HG03097 (cell line): Measurements from ENCODE around the gene FGF11.
"Not testable (repeated sequence)": the region's sequence is repeated elsewhere in the genome, so short reads cannot be mapped to it uniquely, and the experiment has no call there.

Experiments
- ATAC-seq: cut with Tn5 transposase; IDR thresholded peaks from one replicate; pipeline ENCODE4 v1.9.1; 2021; ENCODE audit not compliant: unreplicated experiment, low FRiP score

FGF11 gene

GRCh38 chr17:7445619-7445968 is 6.3 kb downstream of the FGF11 start:
- ATAC-seq: no peak

- no peak for ATAC-seq
Measured at GRCh38 chr17:7448461-7448860, 9.1 kb downstream of the FGF11 start.

- ATAC-seq: no peak
Measured at GRCh38 chr17:7459961-7460545, 20.7 kb downstream of the FGF11 start.

GRCh38 chr17:7460850-7461660 is 21.7 kb downstream of the FGF11 start:
- no peak for ATAC-seq

GRCh38 chr17:7462474-7463371 is 23.4 kb downstream of the FGF11 start:
- ATAC-seq: no peak

DNA sequence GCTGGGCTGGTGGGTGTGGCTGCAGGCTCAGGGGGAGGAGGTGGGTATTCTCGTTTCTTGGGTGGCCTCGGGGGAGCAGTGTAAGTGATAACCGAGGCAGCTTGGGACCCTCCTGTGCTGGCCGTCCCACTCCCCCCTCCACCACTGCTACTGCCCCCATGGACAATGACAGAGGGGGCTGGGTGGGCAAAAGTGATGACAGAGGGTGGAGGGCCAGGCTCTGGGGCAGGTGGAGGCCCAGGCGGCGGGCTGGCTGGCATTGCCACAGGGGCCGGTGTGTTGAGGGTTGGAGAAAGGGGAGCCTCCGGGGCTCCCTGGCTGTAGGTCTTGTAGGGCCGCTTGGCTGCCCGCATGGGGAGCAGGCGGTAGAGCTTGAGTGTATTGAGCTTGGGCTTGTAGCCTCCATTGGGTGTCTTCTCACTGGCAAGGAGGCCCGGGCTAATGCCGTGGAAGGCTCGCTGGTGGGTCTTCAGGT is 24.1 kb downstream of the FGF11 start:
- no peak for ATAC-seq

DNA sequence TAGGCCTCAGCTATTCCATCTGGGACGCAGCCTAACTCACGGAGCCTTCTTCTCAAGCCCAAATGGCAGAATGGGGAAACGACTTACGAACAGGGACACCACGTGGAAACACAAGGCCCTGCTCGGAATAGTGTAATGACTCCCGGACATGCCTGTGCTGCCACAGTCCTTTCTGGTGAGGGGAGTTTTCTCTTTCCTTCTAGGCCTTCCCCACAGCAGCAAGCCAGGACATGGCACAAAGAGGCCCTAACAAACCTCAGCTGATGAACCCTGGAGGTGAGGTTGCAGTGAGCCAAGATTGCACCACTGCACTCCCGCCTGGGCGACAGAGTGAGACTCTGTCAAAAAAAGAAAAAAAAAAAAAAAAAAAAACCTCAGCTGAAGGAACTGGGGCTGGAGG is 24.8 kb downstream of the FGF11 start:
- ATAC-seq: no peak

DNA sequence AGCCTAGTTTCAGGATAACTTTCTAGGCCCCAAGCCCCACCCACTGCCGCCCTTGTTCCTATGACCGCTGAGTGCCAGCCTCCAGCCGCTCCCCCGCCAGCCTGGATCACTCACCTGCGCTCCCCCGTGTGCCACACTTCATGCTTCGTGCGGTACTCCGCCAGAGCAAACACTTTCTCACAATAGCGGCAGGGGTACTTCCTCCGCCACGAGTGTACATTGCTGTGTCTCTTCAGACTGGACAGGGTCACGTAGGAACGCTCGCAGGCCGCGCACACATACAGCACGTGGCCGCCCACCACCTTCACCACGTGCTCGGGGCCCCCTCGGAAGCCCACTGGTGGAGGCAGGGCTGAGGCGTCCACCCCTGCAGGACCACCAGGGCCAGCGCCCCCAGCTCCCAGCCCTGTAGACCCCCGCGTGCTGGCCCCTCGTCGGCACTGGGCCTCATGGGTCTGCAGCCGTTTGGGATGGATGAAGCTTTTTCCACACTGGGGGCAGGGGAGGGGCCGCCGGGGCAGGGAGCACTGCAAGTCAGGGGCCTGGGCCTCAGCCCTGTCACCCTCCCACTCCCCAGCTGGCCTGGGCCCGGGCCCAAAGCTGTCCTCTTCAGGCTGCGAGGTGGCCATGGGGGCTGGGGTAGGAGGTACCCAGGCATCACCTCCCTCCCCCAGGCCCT is 26.4 kb downstream of the FGF11 start:
- no peak for ATAC-seq

DNA sequence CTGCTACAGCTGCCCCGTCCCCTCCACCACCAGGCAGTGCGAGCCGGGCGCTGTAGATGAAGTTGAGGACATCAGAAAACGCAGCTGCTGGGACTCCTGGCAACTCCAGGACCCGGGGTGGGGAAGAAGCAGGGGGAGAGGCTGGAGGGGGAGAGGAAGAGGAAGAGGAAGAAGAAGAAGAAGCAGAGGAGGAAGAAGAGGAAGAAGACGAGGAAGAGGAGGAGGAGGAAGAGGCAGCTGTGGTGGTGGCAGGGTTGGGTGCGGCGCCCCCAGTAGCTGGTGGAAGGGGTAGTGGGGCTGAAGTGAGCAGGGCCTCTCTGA is 27.0 kb downstream of the FGF11 start:
- ATAC-seq: no peak

- ATAC-seq: no peak
Measured at GRCh38 chr17:7466639-7467341, 27.5 kb downstream of the FGF11 start.

DNA sequence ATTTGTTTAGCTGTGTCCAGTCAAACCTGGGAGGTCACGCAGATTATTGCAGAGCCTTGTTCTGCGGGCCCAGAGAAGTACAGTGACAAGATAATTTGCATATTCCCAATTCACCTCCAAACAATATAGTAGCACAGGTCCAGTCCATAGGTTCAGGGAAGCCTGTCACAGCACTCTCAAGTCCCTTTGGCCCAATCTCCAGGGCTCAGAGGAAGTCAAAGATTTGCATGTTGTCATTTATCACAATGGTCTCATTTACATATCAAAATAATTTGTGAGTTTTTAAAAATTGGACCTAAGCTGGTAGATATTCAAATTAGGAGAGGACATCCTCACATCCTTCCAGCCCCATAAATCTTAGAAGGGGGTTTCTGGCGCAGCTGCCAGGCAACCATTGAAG is 28.2 kb downstream of the FGF11 start:
- ATAC-seq: no peak

GRCh38 chr17:7468290-7468689 is 29.0 kb downstream of the FGF11 start:
- ATAC-seq: no peak

DNA sequence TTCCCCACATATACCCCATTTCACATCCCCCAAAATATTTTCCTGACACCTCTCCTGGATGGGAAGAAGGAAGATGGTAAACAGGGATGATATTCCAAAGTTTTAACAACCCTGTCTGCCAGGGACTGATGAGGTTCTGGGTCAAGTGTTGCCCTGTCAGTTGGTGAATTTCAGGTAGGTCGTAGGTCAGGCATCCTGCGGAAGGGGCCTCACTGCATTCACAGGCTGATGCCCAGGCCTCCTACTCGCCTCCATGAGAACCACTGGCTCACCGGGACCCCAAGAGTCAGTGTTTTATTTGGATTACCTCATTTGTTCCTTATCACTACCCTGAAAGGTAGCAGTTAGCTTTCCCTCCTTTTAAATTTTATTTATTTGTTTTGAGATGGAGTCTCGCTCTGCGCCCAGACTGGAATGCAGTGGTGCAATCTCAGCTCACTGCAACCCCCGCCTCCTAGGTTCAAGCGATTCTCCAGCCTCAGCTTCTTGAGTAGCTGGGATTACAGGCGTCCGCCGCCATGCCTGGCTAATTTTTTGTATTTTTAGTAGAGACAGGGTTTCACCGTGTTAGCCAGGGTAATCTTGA is 29.6 kb downstream of the FGF11 start:
- no peak for ATAC-seq

DNA sequence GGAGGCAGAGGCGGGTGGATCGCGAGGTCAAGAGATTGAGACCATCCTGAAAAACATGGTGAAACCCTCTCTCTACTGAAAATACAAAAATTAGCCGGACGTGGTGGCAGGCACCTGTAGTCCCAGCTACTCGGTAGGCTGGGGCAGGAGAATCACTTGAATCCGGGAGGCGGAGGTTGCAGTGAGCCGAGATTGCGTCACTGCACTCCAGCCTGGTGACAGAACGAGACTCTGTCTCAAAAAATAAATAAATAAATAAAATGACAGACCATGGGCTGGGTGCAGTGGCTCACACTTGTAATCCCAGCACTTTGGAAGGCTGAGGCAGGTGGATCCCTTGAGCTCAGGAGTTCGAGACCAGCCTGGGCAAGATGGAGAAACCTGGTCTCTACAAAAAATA is 30.5 kb downstream of the FGF11 start:
- not testable (repeated sequence) for ATAC-seq

GRCh38 chr17:7470457-7470973 is 31.2 kb downstream of the FGF11 start:
- ATAC-seq: not testable (repeated sequence)

GRCh38 chr17:7471729-7472128 is 32.4 kb downstream of the FGF11 start:
- ATAC-seq: no peak

DNA sequence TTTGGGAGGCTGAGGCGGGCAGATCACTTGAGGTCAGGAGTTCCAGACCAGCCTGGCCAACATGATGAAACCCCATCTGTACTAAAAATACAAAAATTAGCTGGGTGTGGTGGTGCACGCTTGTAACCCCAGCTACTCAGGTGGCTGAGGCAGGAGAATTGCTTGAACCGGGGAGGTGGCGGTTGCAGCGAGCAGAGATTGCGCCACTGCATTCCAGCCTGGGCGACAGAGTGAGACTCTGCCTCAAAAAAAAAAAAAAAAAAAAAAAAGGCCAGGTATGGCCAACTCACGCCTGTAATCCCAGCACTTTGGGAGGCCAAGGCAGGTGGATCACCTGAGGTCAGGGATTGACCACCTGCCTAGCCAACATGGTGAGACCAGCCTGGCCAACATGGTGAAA is 35.5 kb downstream of the FGF11 start:
- not testable (repeated sequence) for ATAC-seq

DNA sequence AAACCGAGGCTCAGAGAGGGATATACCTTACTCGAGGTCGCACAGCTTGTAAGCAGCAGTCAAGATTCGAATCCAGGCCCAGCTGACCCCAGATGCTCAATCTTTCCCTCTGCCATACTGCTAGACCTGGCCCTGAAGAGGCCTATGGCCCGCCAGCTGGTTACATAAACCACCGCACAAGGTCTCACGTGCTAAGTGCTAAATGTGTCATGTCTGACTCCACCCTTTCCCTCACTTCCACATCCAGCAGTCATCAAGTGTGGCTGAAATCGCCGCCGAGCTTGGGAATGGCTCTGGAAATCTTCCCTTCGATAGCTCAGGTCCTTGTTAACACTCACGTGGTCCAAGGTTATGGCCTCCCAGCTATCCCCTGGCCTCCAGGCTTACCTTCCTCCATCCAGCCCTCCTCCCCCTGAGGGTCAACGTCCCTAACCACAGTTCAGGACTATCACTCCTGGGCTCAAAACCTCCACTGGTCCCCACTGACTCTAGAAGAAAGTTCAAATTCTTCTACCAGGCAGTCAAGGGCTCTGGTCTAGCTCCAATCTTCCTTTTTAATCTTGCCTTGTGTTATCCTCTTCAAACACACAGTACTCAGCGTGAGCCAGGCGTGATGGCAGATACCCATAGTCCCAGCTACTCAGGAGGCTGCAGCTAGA is 36.6 kb downstream of the FGF11 start:
- ATAC-seq: no peak

GRCh38 chr17:7476494-7476893 is 37.2 kb downstream of the FGF11 start:
- no peak for ATAC-seq
